SK-MEL-5 (cell line): ENCODE measurements around the gene SDE2. TPM values are rescaled to one million over a fixed set of nuclear protein-coding genes. Genes with fewer than 3 reads are reported as not detected.
"Not testable (repeated sequence)": the region's sequence is repeated elsewhere in the genome, so short reads cannot be mapped to it uniquely, and the experiment has no call there.

Source experiments
- DNase-seq: peaks from one replicate; pipeline ENCODE4 v3.0.0-alpha.2; 2016; ENCODE audit warnings: low read depth, low spot score
- in situ Hi-C: cut with HindIII; loops from 2 replicates; pipeline ENCODE4 v1.10.0; 2016; ENCODE audit warnings: low sequenced_read_pairs, high pct_unique_total_duplicates, low pct_unique_long_range_greater_than_20kb
- total RNA-seq: library from RNA; depleted of rRNA; stranded (reverse); fragments of >200 nt; shearing (Covaris generic); gene quantifications from 2 replicates; pipeline ENCODE4 v1.2.3, GENCODE V29; 2014

SDE2 gene
- total RNA-seq, 1 experiment from 2014 or later, result 32.0 TPM

DNA sequence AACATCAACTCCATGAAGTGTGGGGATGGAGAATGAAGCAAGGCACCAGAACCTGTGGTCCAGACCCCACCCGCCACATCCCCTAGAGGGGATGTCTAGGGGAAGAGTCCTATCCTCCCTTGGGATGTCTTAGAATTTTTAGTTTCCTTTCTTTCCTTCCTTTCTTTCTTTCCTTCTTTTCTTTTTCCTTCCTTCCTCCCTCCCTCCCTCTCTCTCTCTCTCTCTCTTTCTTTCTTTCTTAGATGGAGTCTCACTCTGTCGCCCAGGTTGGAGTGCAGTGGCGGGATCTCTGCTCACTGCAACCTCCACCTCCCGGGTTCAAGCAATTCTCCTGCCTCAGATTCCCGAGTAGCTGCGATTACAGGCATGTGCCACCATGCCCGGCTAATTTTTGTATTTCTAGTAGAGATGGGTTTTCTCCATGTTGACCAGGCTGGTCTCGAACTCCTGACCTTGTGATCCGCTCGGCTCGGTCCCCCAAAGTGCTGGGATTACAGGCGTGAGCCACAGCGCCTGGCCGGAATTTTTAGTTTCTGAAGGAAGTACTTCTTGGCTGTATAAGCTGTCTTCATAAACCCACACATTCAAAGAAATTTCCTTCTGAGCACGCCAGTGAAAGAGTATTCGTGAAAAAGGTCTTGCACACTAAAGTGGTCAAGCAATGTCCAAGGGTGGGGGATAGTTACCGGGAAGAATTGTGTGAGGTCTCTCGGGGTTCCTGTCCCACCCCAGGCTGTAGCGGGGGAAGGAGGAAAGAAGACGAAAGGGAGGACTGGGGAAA, 37.3 kb downstream of the SDE2 start:
- DNase-seq, result no peak
- in situ Hi-C loops, result no loop called here

DNA sequence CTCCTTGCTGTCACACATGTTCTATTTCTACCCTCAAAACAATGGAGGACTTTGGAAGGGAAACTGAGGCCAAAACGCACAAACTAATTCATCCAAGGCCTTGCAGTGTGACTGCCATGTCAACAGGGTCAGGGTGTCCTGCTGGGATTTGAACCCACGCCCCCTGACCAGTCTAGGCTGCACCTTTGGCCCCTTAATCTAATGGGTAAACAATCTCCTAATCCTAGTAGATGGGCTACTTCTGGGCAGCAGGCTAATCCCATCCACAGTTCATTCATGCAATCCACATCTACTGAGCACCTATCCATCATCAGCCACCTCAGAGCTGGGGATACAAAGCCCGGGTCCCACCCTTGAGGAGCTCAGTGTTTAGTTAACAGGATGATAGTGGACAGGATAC, 41.1 kb downstream of the SDE2 start:
- no peak for DNase-seq
- in situ Hi-C loops, result no loop called here

DNA sequence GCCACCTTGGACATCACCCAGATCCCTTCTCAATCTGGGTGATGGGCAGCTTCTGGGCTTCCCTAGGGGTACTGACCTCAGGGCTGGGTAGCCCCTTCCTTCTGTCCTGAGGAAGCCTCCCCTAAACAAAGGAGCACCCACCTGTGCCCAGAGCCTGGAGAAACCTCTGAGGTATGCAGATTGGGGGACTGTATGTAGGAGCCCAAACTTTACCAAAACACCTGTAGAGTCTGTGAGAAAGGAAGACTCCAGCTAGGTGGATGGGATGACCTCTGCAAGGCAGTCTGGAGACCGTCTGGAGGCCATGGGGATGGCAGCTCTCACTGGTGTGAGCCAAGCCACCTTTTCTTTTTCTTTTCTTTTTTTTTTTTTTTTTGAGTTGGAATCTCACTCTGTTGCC, 44.4 kb downstream of the SDE2 start:
- in situ Hi-C loops, result no loop called here
- no peak for DNase-seq

GRCh38 chr1:225953315-225953714, 45.8 kb downstream of the SDE2 start:
- in situ Hi-C loops, result no loop called here
- no peak for DNase-seq

DNA sequence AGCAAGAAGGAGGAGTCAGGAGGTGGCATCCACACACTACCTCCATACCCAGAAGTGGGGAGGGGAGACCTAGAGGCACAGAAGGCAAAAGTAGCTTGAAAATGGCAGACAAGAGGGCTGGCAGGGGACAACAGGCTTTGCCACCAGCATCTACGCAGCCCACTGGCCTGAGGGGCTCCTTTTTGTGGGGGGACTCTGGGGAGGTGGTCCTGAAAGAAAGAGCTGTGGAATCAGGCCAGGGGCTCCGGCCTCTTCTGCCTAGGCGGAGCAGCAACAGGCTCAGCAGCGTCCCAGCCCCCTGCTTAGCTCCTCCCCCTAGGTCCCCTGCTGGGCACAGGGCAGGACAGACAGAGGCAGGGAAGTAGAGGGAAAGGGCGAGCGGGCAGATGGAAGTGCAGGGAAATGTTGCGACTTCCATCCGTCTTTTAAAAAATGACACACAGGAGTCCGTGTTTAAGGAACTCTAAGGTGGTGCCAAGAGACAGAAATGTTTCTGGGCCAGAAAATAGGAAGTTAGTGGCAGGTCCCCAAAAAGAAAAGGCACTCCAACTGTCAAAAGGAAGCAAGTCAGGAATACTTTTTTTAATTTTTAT, 48.1 kb downstream of the SDE2 start:
- in situ Hi-C loops, result no loop called here

DNA sequence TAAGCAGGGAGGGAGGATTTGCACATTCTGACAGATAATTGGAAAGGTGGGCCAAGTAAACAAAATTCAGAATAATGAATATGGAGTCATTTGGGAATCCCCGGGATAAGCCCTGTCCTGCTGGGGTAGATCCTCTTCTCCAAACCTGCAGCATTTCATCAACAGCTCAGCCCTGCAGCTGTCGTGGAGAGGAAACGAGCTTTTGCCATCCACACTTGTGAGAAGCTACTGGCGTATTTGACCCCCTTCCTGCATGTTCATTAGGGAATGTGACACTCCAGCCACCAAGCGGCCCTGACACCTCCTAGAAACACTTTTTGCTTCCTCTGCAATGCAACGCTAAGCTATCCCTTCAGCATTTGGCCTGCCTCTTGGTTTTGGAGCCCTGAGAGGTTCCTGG, 50.1 kb downstream of the SDE2 start:
- in situ Hi-C loops, result no loop called here
- no peak for DNase-seq

More for the DNA sequence above, 48.1 kb downstream of the SDE2 start:
- DNase-seq, result no peak

DNA sequence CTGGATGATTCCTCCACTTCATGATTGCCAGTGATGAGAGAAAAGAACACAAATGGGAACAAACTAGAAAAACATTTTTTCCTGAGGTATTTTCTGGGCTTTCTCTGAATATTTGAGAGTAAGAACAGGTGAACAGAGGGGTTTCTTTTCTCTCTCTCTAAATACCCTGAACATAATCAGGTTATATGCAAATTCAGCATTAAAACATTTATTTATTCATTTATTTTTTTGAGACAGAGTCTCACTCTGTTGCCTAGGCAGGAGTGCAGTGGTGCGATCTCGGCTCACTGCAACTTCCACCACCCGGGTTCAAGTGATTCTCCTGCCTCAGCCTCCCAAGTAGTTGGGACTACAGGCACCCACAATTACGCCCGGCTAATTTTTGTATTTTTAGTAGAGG, 52.3 kb downstream of the SDE2 start:
- in situ Hi-C loops, result no loop called here

GRCh38 chr1:225946082-225946620, 53.0 kb downstream of the SDE2 start:
- no peak for DNase-seq
- in situ Hi-C loops, result no loop called here

More for the DNA sequence above, 52.3 kb downstream of the SDE2 start:
- no peak for DNase-seq

DNA sequence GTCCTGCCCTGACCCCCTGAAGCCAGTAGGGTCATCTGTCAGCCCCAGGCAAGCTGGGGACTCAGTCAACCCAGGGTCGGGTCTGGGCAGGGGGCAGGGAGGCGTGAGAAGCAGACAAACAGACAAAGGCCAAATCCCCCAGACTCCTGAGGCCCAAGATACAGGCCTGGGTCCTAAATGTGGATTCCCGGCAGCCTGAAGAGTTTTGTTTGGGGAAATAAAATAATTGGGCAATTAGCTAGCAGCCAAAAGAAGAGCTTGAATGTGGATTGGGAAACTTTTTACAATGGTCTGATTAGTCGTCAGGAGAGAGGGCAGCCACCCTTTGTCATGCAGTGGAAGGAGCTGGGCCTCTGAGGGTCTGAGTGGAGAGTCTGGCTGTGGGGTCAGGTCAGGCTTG, 53.6 kb downstream of the SDE2 start:
- in situ Hi-C loops, result no loop called here
- no peak for DNase-seq

- no peak for DNase-seq
- in situ Hi-C loops, result no loop called here
Observed at GRCh38 chr1:225944951-225945350, 54.2 kb downstream of the SDE2 start.

GRCh38 chr1:225944387-225944786, 54.8 kb downstream of the SDE2 start:
- no peak for DNase-seq
- in situ Hi-C loops, result no loop called here

DNA sequence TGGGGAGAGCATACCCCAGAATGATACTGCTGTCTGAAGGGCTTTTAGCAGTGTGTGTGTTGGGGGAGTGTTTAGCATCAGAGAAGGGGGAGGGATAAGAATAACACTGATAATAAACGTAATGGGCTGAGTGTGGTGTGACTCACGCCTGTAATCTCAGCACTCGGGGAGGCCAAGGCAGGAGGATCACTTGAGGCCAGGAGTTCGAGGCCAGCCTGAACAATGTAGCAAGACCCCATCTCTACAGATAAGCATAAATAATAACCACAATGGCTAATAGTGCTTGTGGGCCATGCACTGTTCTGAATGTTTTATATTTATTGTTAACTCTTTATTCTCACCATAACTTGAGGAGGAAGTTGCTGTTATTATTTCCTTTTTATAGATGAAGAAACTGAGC, 55.6 kb downstream of the SDE2 start:
- no peak for DNase-seq
- in situ Hi-C loops, result no loop called here

DNA sequence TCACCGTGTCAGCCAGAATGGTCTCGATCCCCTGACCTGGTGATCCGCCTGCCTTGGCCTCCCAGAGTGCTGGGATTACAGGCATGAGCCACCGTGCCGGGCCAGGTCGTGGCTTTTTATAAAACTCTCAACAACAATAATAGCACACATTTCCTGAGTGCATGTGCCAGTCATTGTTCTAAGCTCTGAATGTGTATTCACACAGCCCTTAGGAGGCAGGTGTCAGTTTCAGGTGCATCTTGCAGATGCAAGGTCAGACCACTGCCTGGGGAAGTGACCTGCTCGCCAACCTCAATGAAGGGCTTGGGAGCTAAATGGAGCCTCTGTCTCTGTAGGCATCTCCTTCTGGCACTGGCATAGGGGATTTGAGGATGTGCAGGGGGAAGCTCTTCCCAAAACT, 56.6 kb downstream of the SDE2 start:
- in situ Hi-C loops, result no loop called here
- DNase-seq, result no peak

DNA sequence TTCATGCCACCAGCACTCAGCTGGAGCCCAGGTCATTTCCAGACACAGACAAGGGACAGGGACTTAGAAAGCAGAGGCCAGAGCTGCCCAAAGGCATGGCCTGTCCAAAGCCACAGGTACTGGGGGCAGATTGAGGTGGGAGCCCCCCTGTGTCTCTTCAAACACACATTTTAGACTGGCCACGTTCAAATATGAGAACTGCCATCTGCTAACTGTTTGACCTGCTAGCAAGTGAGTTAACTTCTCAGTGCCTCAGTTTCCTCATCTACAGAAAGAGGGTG, 57.3 kb downstream of the SDE2 start:
- no peak for DNase-seq
- in situ Hi-C loops, result no loop called here

DNA sequence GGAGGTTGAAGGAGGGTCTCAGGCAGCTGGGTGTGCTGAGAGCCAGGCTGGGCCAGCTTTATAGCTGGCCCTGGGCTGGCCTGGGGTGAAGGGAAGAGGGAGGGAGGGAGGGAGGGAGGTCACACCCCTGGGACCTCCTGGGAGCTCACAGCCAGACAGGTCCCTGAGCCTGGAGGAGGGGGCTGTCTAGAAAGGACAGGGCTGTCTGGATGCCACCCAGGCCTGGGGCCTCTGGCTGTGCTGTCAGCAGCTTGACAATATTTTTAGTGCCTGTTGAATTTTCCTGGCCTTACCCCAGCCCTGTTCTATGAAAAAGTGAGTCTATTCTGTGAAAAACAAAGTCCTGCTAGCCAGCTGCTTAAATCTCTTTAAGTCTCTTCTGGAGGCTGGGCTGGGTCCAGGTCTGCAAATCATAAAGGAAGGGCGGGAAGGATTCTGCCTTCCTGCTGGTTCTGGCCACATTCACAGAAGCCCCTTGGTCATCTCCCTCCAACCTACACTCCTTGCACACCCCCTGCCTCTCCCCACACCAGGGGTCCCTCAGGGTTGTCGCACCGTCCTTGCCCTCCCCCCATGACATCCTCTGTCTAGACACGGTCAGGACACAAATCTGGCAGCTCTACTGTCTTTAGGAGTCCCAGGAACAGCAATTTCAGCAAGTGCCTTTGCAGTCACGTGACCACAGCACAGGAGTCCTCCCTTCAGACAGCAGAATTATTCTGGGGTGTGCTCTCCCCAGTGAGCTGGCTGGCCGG, 57.8 kb downstream of the SDE2 start, which contains the start of gene LEFTY2:
TSS of gene LEFTY2 (minus strand) at position 34 of the 755 bp plus-strand sequence. CDS start 80 bp downstream, outside the sequence.
- DNase-seq, result no peak
- in situ Hi-C loops, result no loop called here

DNA sequence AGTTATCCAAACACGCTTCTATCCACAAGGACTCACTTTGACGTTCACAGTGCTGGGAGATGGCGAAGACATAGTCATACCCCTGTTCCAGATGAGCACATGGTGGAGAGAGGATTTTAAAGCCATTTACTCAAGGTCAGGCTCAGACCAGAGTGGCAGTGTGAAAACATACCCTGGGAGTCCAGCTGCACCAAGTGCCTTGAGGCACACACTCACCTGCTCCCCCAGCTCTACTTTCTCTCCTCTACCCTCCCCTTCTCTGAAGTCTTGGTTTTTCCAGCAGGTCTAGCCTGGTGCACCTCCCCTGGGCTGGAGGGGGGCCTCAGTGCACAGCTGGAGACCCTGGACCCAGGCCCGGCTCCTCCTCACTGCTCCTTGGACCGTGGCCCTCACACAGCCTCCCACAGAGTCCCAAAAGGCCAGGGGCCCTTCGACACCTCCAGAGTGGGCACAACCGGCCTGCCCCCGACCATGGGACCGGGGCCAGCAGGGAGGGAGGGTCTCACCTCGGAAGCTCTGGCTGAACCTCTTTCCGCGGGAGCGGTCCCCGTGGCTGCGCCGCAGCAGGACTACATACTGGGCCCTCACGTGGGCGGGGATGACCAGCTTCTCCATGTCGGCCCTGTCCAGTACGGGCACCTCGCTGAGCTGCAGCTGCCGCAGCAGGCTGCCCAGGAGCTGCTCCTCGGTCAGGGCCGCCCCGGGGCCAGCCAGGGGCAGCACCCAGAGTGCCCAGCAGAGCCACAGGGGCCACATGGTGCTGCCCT, 58.6 kb downstream of the SDE2 start:
- in situ Hi-C loops, result no loop called here
- DNase-seq, result no peak

DNA sequence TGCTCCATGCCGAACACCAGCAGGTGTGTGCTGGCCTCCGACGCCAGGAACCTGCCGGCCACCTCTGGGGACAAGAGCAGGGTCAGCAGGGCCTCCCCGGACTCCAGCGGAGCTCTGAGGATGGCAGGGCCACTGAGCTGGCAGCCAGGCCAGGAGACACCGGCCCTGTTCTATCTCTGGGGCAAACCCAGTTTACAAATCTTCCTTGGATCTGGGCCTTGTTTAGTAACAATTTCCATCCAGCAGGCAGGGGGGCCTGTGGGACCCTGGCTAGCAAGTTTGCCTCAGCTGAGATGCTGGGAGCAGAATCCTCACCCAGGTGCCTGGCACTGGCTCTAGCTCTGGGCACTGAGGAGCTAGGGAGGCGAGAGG, 59.2 kb downstream of the SDE2 start:
- DNase-seq, in situ Hi-C loops: not testable (repeated sequence)
